Stimulated activated CD4-positive, alpha-beta T cell treated with anti-CD3 and anti-CD28 coated beads, Interleukin-4, amount 100 ng/mL, for 4 hours (primary cell): ENCODE data around the gene MGAT5B.

Experiments
- DNase-seq, 2 experiments: peaks; one replicate each; pipeline ENCODE4 v3.0.0-alpha.2; 2020

Gene MGAT5B

DNA sequence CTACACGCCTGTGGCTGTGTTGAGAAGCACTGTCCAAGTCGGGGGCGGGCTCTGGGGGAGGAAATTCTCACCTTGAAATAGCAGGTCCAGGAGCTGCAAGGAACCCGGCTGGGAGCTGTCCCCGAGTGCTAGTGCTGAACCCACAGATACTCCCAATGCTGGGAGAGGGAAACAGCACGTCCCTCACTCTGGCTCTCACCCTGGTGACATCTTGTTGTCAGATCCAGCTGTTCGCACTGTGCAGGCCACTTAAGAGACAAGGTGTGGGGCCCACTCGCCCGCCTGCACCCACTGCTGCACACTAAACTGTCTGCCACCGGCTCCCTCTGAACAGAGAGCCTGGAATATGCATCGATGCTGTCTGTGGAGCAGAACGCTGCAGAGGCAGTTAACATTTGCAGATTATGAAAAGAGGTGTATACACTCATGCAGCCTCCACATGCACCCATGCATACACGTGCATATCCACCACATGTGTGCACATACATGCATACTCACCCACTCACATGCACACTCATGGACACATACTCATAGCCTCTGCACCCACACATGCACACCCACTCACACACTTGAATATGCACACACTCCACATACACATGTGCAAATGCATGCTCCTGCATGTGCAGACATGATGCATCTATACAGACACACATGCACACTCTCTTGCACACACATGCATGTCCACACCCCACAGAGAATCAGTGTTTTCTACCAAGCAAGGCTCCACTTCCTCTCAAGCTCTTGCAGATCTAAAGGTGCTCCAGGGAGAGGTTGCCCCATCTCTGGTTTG lies 42.0 kb downstream of the MGAT5B start:
- DNase-seq = peak in 1 of 2 experiments; percentile 20

GRCh38 chr17:76911299-76912017 lies 43.3 kb downstream of the MGAT5B start:
- no peak for DNase-seq

- DNase-seq = no peak
Measured at GRCh38 chr17:76912421-76913164, 44.4 kb downstream of the MGAT5B start.

DNA sequence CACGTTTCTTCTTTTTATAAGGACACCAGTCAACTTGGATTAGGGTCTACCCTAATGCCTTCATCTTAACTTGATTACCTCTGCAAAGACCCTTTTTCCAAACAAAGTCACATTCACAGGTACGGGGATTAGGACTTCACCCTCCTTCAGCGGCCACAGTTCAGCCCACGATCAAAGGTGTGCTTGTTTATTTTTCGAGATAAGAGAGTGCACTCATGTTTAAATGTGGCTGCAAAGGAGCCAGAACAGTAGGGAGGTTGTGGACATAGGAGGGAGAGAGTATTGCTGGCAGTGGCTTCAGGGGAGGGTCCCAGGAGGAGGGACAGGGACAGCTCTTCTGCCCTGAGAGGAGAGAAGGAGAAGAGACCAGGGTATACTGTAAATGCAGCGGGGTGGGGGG lies 46.7 kb downstream of the MGAT5B start:
- DNase-seq = no peak

- DNase-seq = no peak
Measured at GRCh38 chr17:76915840-76916510, 47.8 kb downstream of the MGAT5B start.

- no peak for DNase-seq
Measured at GRCh38 chr17:76917829-76918228, 49.6 kb downstream of the MGAT5B start.

- DNase-seq = no peak
Measured at GRCh38 chr17:76918811-76919210, 50.6 kb downstream of the MGAT5B start.

GRCh38 chr17:76920364-76921139 lies 52.3 kb downstream of the MGAT5B start:
- no peak for DNase-seq

GRCh38 chr17:76921340-76922036 lies 53.3 kb downstream of the MGAT5B start:
- no peak for DNase-seq

DNA sequence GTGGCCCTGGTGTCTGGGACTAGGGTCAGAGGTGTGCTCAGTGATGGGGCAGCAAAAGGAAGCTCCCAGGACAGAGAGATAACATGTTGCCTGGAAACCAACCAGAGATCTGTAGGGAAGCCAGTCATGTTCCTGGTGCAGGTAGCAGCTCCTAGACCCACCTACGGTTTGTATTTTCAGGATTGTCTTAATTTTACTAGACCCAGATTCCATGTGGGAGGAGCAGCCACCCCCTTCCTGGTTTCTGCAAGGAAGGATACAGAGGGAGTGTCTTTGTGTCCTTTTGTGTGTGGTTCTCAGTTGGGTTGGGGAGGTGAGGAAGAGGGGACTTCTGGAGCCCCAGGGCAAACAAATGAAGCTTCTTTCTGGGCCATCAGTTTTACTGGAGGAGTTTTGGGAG lies 53.9 kb downstream of the MGAT5B start:
- no peak for DNase-seq

DNA sequence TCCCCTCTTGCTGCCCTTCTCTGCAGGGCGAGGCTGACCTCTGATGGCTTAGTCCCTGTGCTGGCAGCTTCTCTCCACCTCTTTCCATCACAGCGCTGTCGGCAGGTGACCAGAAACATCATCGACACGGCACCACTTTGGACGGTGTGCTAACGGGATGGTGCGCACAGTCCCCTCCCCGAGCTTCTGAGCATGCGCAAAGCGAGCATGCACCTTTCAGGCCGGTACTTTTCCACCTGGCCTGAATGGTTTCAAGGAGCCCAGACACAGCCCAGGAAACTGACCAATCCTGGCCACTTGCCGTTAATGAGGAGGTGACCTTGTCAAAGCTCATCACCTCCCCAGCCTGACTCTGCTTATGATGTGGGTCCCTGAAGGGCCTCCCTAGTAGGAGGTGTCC lies 54.8 kb downstream of the MGAT5B start:
- DNase-seq = no peak

DNA sequence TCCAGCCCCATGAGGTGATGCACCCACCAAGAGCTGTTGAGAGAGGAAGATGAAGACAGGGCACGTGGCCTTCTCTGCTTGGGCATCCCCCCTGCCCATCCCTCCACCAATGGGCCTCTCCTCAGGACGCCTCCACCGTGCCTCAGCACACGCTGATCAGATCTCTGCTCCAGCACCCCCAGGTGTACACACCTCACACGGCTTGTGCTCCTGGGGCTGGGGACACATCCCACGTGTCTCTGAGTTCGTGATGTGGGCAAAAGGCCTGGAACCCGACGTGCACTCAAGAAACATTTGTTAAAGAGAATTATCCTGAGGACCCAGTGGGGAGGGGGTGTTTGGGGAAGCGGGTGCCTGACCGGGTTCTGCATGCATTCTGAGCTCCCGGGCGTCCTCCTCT lies 55.3 kb downstream of the MGAT5B start:
- no peak for DNase-seq

- no peak for DNase-seq
Measured at GRCh38 chr17:76924345-76925342, 56.4 kb downstream of the MGAT5B start.

- DNase-seq = no peak
Measured at GRCh38 chr17:76925441-76925891, 57.3 kb downstream of the MGAT5B start.

DNA sequence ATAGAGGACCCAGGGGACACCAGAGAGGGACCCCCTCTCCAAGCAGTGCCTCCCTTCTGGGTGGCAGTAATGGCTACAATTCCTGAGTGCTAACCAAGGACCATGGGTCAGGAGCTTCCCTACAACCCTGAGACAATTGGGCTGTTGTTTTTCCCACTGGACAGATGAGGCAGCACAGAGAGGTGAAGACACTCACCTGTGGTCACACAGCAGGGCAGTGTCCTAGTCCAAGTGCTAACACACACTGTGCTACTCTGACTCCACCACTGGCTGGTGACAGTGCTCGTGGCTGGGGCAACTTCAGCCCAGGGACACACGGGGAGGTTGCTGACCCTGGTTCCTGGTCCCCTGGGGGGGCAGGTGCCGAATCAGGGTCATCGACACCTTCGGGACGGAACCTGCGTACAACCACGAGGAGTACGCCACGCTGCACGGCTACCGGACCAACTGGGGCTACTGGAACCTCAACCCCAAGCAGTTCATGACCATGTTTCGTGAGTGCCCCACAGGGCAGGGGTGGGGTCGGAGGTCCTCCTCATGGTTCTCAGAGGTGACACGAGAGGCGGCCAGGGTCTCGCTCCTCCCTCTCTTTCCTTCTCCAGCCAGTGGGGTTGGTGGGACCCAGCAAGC lies 58.1 kb downstream of the MGAT5B start:
- no peak for DNase-seq

DNA sequence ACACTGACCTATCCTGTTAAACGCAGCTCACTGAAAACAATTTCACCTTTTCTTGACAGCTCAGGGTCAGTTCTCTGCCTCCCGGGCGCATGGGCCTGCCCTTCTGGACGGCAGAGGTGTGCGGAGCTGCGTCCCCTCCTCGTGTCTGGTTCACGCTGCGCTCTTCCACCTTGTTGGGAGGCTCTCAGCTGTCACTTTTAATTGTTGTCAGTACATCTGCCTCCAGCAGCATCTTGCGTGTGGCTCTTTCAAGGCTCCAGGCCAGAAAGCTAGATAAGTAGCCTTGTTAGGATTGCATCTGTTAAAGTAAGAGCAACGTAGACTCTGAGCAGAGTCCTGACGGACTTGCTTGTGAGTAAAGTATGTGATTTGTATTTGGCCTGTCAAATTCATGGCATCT lies 59.4 kb downstream of the MGAT5B start:
- DNase-seq = no peak

GRCh38 chr17:76927982-76928381 lies 59.8 kb downstream of the MGAT5B start:
- no peak for DNase-seq

DNA sequence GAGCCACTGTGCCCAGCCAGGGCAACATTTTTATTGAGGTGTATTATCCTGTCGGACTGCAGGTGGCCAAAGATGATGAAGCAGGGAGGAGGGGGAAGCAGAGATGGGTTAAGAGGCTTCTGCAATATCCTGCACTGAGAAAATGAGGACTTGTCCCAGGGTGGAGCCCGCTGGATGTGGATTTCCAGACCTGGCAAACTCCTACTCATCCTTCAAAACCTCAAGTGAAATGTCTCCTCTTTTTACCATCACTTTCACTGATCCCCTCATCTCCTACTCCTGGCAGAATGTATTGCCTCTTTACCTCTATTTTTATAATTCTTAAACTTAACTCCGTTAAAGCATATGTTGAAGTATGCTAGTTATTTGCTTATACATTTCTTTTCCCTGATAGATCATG lies 60.9 kb downstream of the MGAT5B start:
- DNase-seq = no peak

- no peak for DNase-seq
Measured at GRCh38 chr17:76929601-76930000, 61.4 kb downstream of the MGAT5B start.

GRCh38 chr17:76930107-76930506 lies 61.9 kb downstream of the MGAT5B start:
- DNase-seq = no peak
